ENCODE data around the gene HSFX4.

DNA sequence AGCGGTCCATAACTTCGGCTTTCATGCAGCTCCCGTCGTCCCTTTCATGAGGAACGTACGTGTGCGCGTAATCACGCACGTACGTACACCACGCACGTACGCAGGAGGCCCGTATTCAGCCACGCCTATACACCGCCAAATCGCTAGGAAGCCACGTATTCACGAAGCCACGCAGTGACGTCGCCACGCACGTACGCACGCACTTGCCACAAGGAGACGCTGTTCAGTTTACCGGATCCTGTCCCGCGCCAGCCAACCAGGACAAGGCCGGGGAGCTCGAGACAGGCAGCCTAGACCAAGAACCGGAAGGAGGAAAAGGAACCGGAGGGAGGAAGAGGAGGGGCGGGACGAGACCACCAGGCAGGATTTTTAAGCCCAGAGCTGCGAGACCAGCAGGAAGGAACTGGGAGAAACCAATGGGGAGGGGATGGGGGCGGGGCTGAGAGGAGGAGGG is 9.1 kb downstream of the HSFX4 start, which contains the start of gene EOLA2:
- TF ChIP-seq, protein P1, sequence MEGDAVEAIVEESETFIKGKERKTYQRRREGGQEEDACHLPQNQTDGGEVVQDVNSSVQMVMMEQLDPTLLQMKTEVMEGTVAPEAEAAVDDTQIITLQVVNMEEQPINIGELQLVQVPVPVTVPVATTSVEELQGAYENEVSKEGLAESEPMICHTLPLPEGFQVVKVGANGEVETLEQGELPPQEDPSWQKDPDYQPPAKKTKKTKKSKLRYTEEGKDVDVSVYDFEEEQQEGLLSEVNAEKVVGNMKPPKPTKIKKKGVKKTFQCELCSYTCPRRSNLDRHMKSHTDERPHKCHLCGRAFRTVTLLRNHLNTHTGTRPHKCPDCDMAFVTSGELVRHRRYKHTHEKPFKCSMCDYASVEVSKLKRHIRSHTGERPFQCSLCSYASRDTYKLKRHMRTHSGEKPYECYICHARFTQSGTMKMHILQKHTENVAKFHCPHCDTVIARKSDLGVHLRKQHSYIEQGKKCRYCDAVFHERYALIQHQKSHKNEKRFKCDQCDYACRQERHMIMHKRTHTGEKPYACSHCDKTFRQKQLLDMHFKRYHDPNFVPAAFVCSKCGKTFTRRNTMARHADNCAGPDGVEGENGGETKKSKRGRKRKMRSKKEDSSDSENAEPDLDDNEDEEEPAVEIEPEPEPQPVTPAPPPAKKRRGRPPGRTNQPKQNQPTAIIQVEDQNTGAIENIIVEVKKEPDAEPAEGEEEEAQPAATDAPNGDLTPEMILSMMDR (conservative IDR thresholded peaks at IDR 0.05 in 1 of 2, IDR thresholded peaks at IDR 0.05 in 1 of 2; ENCODE audit: extremely low read depth in 1 of 2, insufficient read depth in 1 of 2, low read depth in 1 of 2, low read length in 2 of 2), result peak; percentile 41 to 74
- TF ChIP-seq EZH2 (IDR thresholded peaks at IDR 0.05; ENCODE audit: borderline replicate concordance, low read length), result no peak

Measured in mammary epithelial cell (primary cell).